Psoas muscle (tissue), 8 donors: ENCODE results near the gene SEMA4D. TPM values are rescaled to one million over a fixed set of nuclear protein-coding genes. Genes with fewer than 3 reads are reported as not detected.

Experiments
- ATAC-seq, 4 donors: fragments of 200-7000 bp; cut with Tn5 transposase; one replicate each; pipeline ENCODE4 v1.9.1; 2020; ENCODE audit warnings: moderate library complexity in 3 of 4, mild to moderate bottlenecking in 2 of 4
- DNase-seq, 2 donors: peaks; one replicate each; pipeline ENCODE4 v3.0.0-alpha.2; 2020
- H3K27ac ChIP-seq: fragments of 200-600 bp; one replicate; pipeline ENCODE4 v1.8.0; 2022
- H3K27me3 ChIP-seq, 3 donors: fragments of 200-600 bp in 1 of 3; one replicate each; pipeline versions ENCODE4 v1.6.1 to v1.8.0; 2013 to 2022; ENCODE audit warnings: low read length in 2 of 3, mild to moderate bottlenecking in 2 of 3, moderate library complexity in 1 of 3; ENCODE audit not compliant: insufficient read depth in 3 of 3
- H3K36me3 ChIP-seq, 2 donors: fragments of 200-600 bp in 1 of 2; one replicate each; pipeline versions ENCODE4 v1.6.1 to v1.8.0; 2013 to 2022; ENCODE audit warnings: low read depth in 1 of 2, mild to moderate bottlenecking in 1 of 2, moderate library complexity in 1 of 2; ENCODE audit not compliant: insufficient read depth in 1 of 2
- H3K4me1 ChIP-seq: fragments of 200-600 bp; one replicate; pipeline ENCODE4 v1.8.0; 2022
- H3K4me3 ChIP-seq: fragments of 200-600 bp; one replicate; pipeline ENCODE4 v1.8.0; 2022; ENCODE audit warnings: mild to moderate bottlenecking
- H3K9me3 ChIP-seq: fragments of 200-600 bp; one replicate; pipeline ENCODE4 v1.8.0; 2022
- CTCF ChIP-seq: fragments of 200-600 bp; IDR thresholded peaks from one replicate; pipeline ENCODE4 v1.8.0; 2022; ENCODE audit warnings: antibody characterized with exemption
- WGBS, 3 donors: extraction: QIAGEN DNeasy Blood & Tissue Kit; methylation state at CpG; one replicate each; pipeline versions ENCODE4 v1.1.6 to v1.1.7; 2013; 5-methylcytosine and 5-hydroxymethylcytosine counted together
- intact Hi-C, 2 donors: fragments of 100-400 bp; cut with DNase I; formaldehyde crosslinking; loops; one replicate each; pipeline versions ENCODE4 v1.11.0 to v1.14.2; 2022
- polyA plus RNA-seq, 3 donors: library from polyadenylated mRNA; stranded (reverse); fragments of 200-250 nt; gene quantifications; one replicate each; pipeline ENCODE4 v1.2.3, GENCODE V29; 2013
- total RNA-seq, 4 donors: library from RNA; stranded (reverse); fragmentation: NEBNext Ultra II Directional in 2 of 4; extraction: Animal tissue kit (Norgen Biotek cat#: 25700) in 2 of 4; gene quantifications; one replicate each; pipeline versions ENCODE4 v1.2.1 to v1.2.4, GENCODE V29; 2021 to 2023
- donor health status: healthy with polysubstance abuse.
- donor health status: DM: no; HTN: no; CAD: no; lungs with moderate emphysema.
- donor health status: Bipolar disorder and iron deficiency.
- donor health status: healthy.
- donor health status: DM: yes; HTN: yes; CAD: no.
- donor health status: DM: no; HTN: no; CAD: no.
- donor health status: DM: no; HTN: no; CAD: no.
- donor health status: DM: yes; HTN: yes; CAD: no.

The SEMA4D gene
- total and polyA plus RNA-seq, 7 donors: 9.3 to 111 (median 32.1) TPM

- no peak overlapping the region for H3K4me3 ChIP-seq
- peaks cover 0 to 2% (median 0%) of the 10 kb centered on the region in 3 donors for H3K27me3 ChIP-seq
- 66 to 72% (median 71%) methylated on average over 5 of the region's 5 CpGs for WGBS, 3 donors
- H3K27ac ChIP-seq: no peak overlapping the region
- ATAC-seq (no peak), DNase-seq (no peak)
- H3K9me3 ChIP-seq: no peaks in the 10 kb centered on the region
- H3K36me3 ChIP-seq: no peaks in the 10 kb centered on the region
- TF ChIP-seq CTCF: no peak
- intact Hi-C loops: no loop called here
- H3K4me1 ChIP-seq: no peaks in the 10 kb centered on the region
These were observed 31.5 kb upstream of the SEMA4D start for GRCh38 chr9:89529243-89530035.

- DNase-seq: no peak
These were observed 30.6 kb upstream of the SEMA4D start for GRCh38 chr9:89528540-89528939.

GRCh38 chr9:89528131-89528530 is 30.2 kb upstream of the SEMA4D start:
- Histone ChIP-seq H3K36me3 (no peaks in the 10 kb centered on the region), H3K4me1 (no peaks in the 10 kb centered on the region)
- WGBS, 3 donors: 90 to 93% (median 90%) methylated on average over 5 of the region's 5 CpGs

More at GRCh38 chr9:89528540-89528939, 30.6 kb upstream of the SEMA4D start:
- Histone ChIP-seq H3K4me3 (no peak overlapping the region), H3K27me3 (peaks cover 0 to 2% (median 0%) of the 10 kb centered on the region in 3 donors), H3K9me3 (no peaks in the 10 kb centered on the region), H3K27ac (no peak overlapping the region), H3K4me1 (no peaks in the 10 kb centered on the region), H3K36me3 (no peaks in the 10 kb centered on the region)
- 78 to 81% (median 79%) methylated on average over 6 of the region's 6 CpGs for WGBS, 3 donors
- peak in 1 of 4 donors; percentile 57 for ATAC-seq
- no peak for TF ChIP-seq CTCF
- intact Hi-C loops: no loop called here

GRCh38 chr9:89527084-89527483 is 29.2 kb upstream of the SEMA4D start:
- Histone ChIP-seq H3K9me3 (no peaks in the 10 kb centered on the region), H3K36me3 (no peaks in the 10 kb centered on the region), H3K4me3 (no peak overlapping the region), H3K27me3 (peaks cover 0 to 2% (median 0%) of the 10 kb centered on the region in 3 donors), H3K4me1 (no peaks in the 10 kb centered on the region), H3K27ac (no peak overlapping the region)
- DNase-seq: peak in 1 of 2 donors; percentile 41
- no peak for TF ChIP-seq CTCF
- 67 to 76% (median 71%) methylated on average over 2 of the region's 2 CpGs for WGBS, 3 donors
- intact Hi-C loops: no loop called here
- ATAC-seq: peak in 1 of 4 donors; percentile 14

More at GRCh38 chr9:89528131-89528530, 30.2 kb upstream of the SEMA4D start:
- intact Hi-C loops: no loop called here
- no peaks in the 10 kb centered on the region for H3K9me3 ChIP-seq
- H3K27me3 ChIP-seq: peaks cover 0 to 2% (median 0%) of the 10 kb centered on the region in 3 donors
- no peak overlapping the region for H3K4me3 ChIP-seq
- no peak overlapping the region for H3K27ac ChIP-seq
- no peak for TF ChIP-seq CTCF
- DNase-seq (no peak), ATAC-seq (no peak)
